WTC11 (cell line): ENCODE measurements around the gene HMX3. TPM values are rescaled to one million over a fixed set of nuclear protein-coding genes. Genes with fewer than 3 reads are reported as not detected.

Experiments used
- ATAC-seq: fragments of 200-7000 bp; cut with Tn5 transposase; 2 replicates; pipeline ENCODE4 v1.10.0; 2021; ENCODE audit warnings: mild to moderate bottlenecking, moderate library complexity
- CTCF ChIA-PET: fragments of 300-600 bp; sonication (Branson Sonifier 250); formaldehyde crosslinking; loops from one replicate; lab custom pipeline; 2021; ENCODE audit warnings: antibody characterized with exemption; lab: Charles Lee
- POLR2A ChIA-PET: fragments of 350-600 bp; sonication (Branson Sonifier 250); formaldehyde crosslinking; loops from one replicate; lab custom pipeline; 2021; ENCODE audit warnings: antibody characterized with exemption; lab: Charles Lee
- DNase-seq: peaks from one replicate; pipeline ENCODE4 v3.0.0; 2021; ENCODE audit warnings: low spot score
- H3K27ac Mint-ChIP-seq: 2 replicates; pipeline ENCODE4 v1.8.0; 2021; ENCODE audit warnings: mixed read lengths
- H3K27me3 Mint-ChIP-seq: 2 replicates; pipeline ENCODE4 v1.8.0; 2021; ENCODE audit warnings: low read depth, mild to moderate bottlenecking, moderate library complexity, mixed read lengths
- H3K36me3 Mint-ChIP-seq: 2 replicates; pipeline ENCODE4 v1.8.0; 2021; ENCODE audit warnings: mixed read lengths
- H3K4me1 Mint-ChIP-seq: 2 replicates; pipeline ENCODE4 v1.8.0; 2022; ENCODE audit warnings: mixed read lengths
- H3K4me3 Mint-ChIP-seq: 2 replicates; pipeline ENCODE4 v1.8.0; 2021; ENCODE audit warnings: mild to moderate bottlenecking, moderate library complexity, mixed read lengths
- H3K9me3 Mint-ChIP-seq: 2 replicates; pipeline ENCODE4 v1.8.0; 2021; ENCODE audit warnings: mixed read lengths
- AFF4 ChIP-seq: sonication (generic); formaldehyde crosslinking; IDR thresholded peaks from 2 replicates; pipeline ENCODE4 v1.8.1; 2023; ENCODE audit warnings: mild to moderate bottlenecking, missing genetic modification reagents, borderline replicate concordance
- ATF6 ChIP-seq: sonication (generic); formaldehyde crosslinking; IDR thresholded peaks from 2 replicates; pipeline ENCODE4 v1.8.1; 2023; ENCODE audit warnings: mild to moderate bottlenecking, missing genetic modification reagents
- CDX4 ChIP-seq: fragments of 250-450 bp; sonication (Bioruptor Pico); IDR thresholded peaks from 2 replicates; pipeline ENCODE4 v1.9.0; 2021; ENCODE audit warnings: moderate library complexity, mild to moderate bottlenecking, inconsistent platforms, borderline replicate concordance
- CREB1 ChIP-seq: sonication (generic); formaldehyde crosslinking; IDR thresholded peaks from 2 replicates; pipeline ENCODE4 v1.8.0; 2023; ENCODE audit warnings: mild to moderate bottlenecking, missing genetic modification reagents
- CTCF ChIP-seq: fragments of 200-600 bp; IDR thresholded peaks from 2 replicates; pipeline ENCODE4 v1.8.0; 2022; ENCODE audit warnings: antibody characterized with exemption
- E2F5 ChIP-seq: sonication (generic); formaldehyde crosslinking; IDR thresholded peaks from 2 replicates; pipeline ENCODE4 v1.8.1; 2022; ENCODE audit warnings: mild to moderate bottlenecking, moderate library complexity, missing genetic modification reagents
- EMX1 ChIP-seq: fragments of 250-450 bp; sonication (Bioruptor Pico); IDR thresholded peaks from 2 replicates; pipeline ENCODE4 v1.8.0; 2021; ENCODE audit warnings: mild to moderate bottlenecking
- ESRRA ChIP-seq: sonication (generic); formaldehyde crosslinking; IDR thresholded peaks from 2 replicates; pipeline ENCODE4 v1.8.1; 2022; ENCODE audit warnings: mild to moderate bottlenecking, missing genetic modification reagents, borderline replicate concordance
- FOXK1 ChIP-seq: sonication (generic); formaldehyde crosslinking; IDR thresholded peaks from 2 replicates; pipeline ENCODE4 v1.8.0; 2022; ENCODE audit warnings: mild to moderate bottlenecking, moderate library complexity, missing genetic modification reagents
- GRHL2 ChIP-seq: fragments of 250-450 bp; sonication (Bioruptor Pico); IDR thresholded peaks from 2 replicates; pipeline ENCODE4 v1.8.0; 2022; ENCODE audit warnings: mild to moderate bottlenecking, moderate library complexity; ENCODE audit not compliant: insufficient replicate concordance, severe bottlenecking
- GTF2I ChIP-seq: fragments of 250-450 bp; sonication (Bioruptor Pico); conservative IDR thresholded peaks from 2 replicates; pipeline ENCODE4 v1.4.0; 2021; ENCODE audit warnings: mild to moderate bottlenecking
- JAZF1 ChIP-seq: fragments of 250-450 bp; sonication (Bioruptor Pico); IDR thresholded peaks from 2 replicates; pipeline ENCODE4 v1.9.0; 2021; ENCODE audit warnings: moderate library complexity, mild to moderate bottlenecking, inconsistent platforms
- MXD4 ChIP-seq: fragments of 250-450 bp; sonication (Bioruptor Pico); IDR thresholded peaks from 2 replicates; pipeline ENCODE4 v1.8.0; 2021; ENCODE audit warnings: mild to moderate bottlenecking, moderate library complexity, borderline replicate concordance
- NFYB ChIP-seq: sonication (generic); formaldehyde crosslinking; conservative IDR thresholded peaks from 2 replicates; pipeline ENCODE4 v1.8.0; 2022; ENCODE audit warnings: low read depth, missing genetic modification reagents
- OVOL2 ChIP-seq: fragments of 250-450 bp; sonication (Bioruptor Pico); IDR thresholded peaks from 2 replicates; pipeline ENCODE4 v1.9.0; 2021; ENCODE audit warnings: mild to moderate bottlenecking, borderline replicate concordance
- SP1 ChIP-seq: sonication (generic); formaldehyde crosslinking; conservative IDR thresholded peaks from 2 replicates; pipeline ENCODE4 v1.8.1; 2022; ENCODE audit warnings: missing genetic modification reagents
- ZMAT4 ChIP-seq: fragments of 250-450 bp; sonication (Bioruptor Pico); IDR thresholded peaks from 2 replicates; pipeline ENCODE4 v1.9.0; 2021; ENCODE audit warnings: mild to moderate bottlenecking
- ZNF121 ChIP-seq: sonication (generic); formaldehyde crosslinking; IDR thresholded peaks from 2 replicates; pipeline ENCODE4 v1.8.0; 2023; ENCODE audit warnings: missing genetic modification reagents
- ZNF263 ChIP-seq: sonication (generic); formaldehyde crosslinking; IDR thresholded peaks from 2 replicates; pipeline ENCODE4 v1.8.1; 2022; ENCODE audit warnings: low read depth, mild to moderate bottlenecking, moderate library complexity, missing genetic modification reagents
- ZNF423 ChIP-seq: fragments of 250-450 bp; sonication (Bioruptor Pico); IDR thresholded peaks from 2 replicates; pipeline ENCODE4 v2.1.2; 2022; ENCODE audit warnings: mild to moderate bottlenecking, moderate library complexity
- ZNF425 ChIP-seq: fragments of 250-450 bp; sonication (Bioruptor Pico); conservative IDR thresholded peaks from 2 replicates; pipeline ENCODE4 v1.9.0; 2021; ENCODE audit warnings: mild to moderate bottlenecking
- ZNF512 ChIP-seq: sonication (generic); formaldehyde crosslinking; IDR thresholded peaks from 2 replicates; pipeline ENCODE4 v1.8.1; 2022; ENCODE audit warnings: missing genetic modification reagents, borderline replicate concordance
- total RNA-seq: library from RNA; stranded (reverse); gene quantifications from 3 replicates; pipeline ENCODE4 v1.2.3, GENCODE V29; 2021

HMX3 gene
- total RNA-seq, 1 experiment from 2014 or later, result not detected

GRCh38 chr10:123119081-123119480, 16.7 kb upstream of the HMX3 start:
- TF ChIP-seq E2F5 (CRISPR knock-in tag), result no peak
- TF ChIP-seq ZMAT4 (CRISPR knock-in tag), result no peak
- no peak for TF ChIP-seq ESRRA (CRISPR knock-in tag)
- TF ChIP-seq GTF2I (CRISPR knock-in tag), result no peak
- TF ChIP-seq AFF4 (CRISPR knock-in tag), result no peak
- no peak for TF ChIP-seq ZNF263 (CRISPR knock-in tag)
- TF ChIP-seq ZNF512 (CRISPR knock-in tag), result no peak
- TF ChIP-seq ZNF121, result no peak
- no peak for TF ChIP-seq JAZF1 (CRISPR knock-in tag)
- no peak for TF ChIP-seq NFYB (CRISPR knock-in tag)
- TF ChIP-seq GRHL2 (CRISPR knock-in tag), result no peak
- POLR2A ChIA-PET, result no interaction called here
- CTCF ChIA-PET, result interaction anchor here (1.0 to 3.4 kb wide), 4 partner anchors 14 to 76 kb away, joined by 3 to 39 read pairs (median 11); no protein-coding TSS in a partner anchor
- Mint-ChIP-seq H3K4me3 (no peak overlapping the region), H3K27ac (no peak overlapping the region), H3K9me3 (no peaks in the 10 kb centered on the region), H3K4me1 (peaks cover 19% of the 10 kb centered on the region), H3K36me3 (no peaks in the 10 kb centered on the region), H3K27me3 (peaks cover 34% of the 10 kb centered on the region)
- no peak for DNase-seq
- no peak for ATAC-seq

GRCh38 chr10:123126246-123126645, 9.5 kb upstream of the HMX3 start:
- peaks cover 7% of the 10 kb centered on the region for H3K4me1 Mint-ChIP-seq
- ATAC-seq, result no peak
- no peaks in the 10 kb centered on the region for H3K36me3 Mint-ChIP-seq
- no peak overlapping the region for H3K27ac Mint-ChIP-seq
- POLR2A ChIA-PET, result no interaction called here
- CTCF ChIA-PET, result no interaction called here
- no peak for DNase-seq
- peaks cover 57% of the 10 kb centered on the region for H3K27me3 Mint-ChIP-seq
- H3K9me3 Mint-ChIP-seq, result peaks cover 6% of the 10 kb centered on the region
- H3K4me3 Mint-ChIP-seq, result no peak overlapping the region
- TF ChIP-seq OVOL2 (CRISPR knock-in tag) (no peak), SP1 (no peak), FOXK1 (CRISPR knock-in tag) (no peak), ZNF423 (CRISPR knock-in tag) (no peak), JAZF1 (CRISPR knock-in tag) (no peak), CTCF (no peak), ZNF263 (CRISPR knock-in tag) (no peak), CREB1 (CRISPR knock-in tag) (no peak), MXD4 (no peak), EMX1 (CRISPR knock-in tag) (no peak), CDX4 (CRISPR knock-in tag) (no peak), ATF6 (no peak), GRHL2 (CRISPR knock-in tag) (no peak), ZNF425 (CRISPR knock-in tag) (no peak)
